Smooth muscle cell (in vitro differentiated cells): ENCODE data around the gene SCN3A. TPM values are rescaled to one million over a fixed set of nuclear protein-coding genes. Genes with fewer than 3 reads are reported as not detected.

Experiments used
- DNase-seq: peaks from one replicate; lab custom pipeline; 2025; ENCODE audit not compliant: unreplicated experiment; lab: John Stamatoyannopoulos, UW
- H2AFZ ChIP-seq: fragments of 200-600 bp; sonication (generic); 2 replicates; pipeline ENCODE4 v1.6.0; 2016; ENCODE audit warnings: antibody characterized with exemption, low read depth, mild to moderate bottlenecking
- H3F3A ChIP-seq: fragments of 200-600 bp; sonication (generic); 2 replicates; pipeline ENCODE4 v1.6.0; 2017; ENCODE audit warnings: antibody characterized with exemption, low read depth
- H3K27ac ChIP-seq: fragments of 200-600 bp; sonication (generic); 2 replicates; pipeline ENCODE4 v1.5.1; 2016; ENCODE audit warnings: low read depth, mild to moderate bottlenecking
- H3K27me3 ChIP-seq: fragments of 200-600 bp; sonication (generic); 2 replicates; pipeline ENCODE4 v1.6.1; 2016; ENCODE audit warnings: low read depth, mild to moderate bottlenecking
- H3K36me3 ChIP-seq: fragments of 200-600 bp; sonication (generic); 2 replicates; pipeline ENCODE4 v1.5.1; 2016; ENCODE audit warnings: low read depth
- H3K4me1 ChIP-seq: fragments of 200-600 bp; sonication (generic); 2 replicates; pipeline ENCODE4 v1.5.1; 2016; ENCODE audit warnings: low read depth
- H3K4me2 ChIP-seq: fragments of 200-600 bp; sonication (generic); 2 replicates; pipeline ENCODE4 v1.6.0; 2016; ENCODE audit warnings: mild to moderate bottlenecking
- H3K4me3 ChIP-seq: fragments of 200-600 bp; sonication (generic); 2 replicates; pipeline ENCODE4 v1.5.1; 2016; ENCODE audit warnings: mild to moderate bottlenecking
- H3K79me2 ChIP-seq: fragments of 200-600 bp; sonication (generic); 2 replicates; pipeline ENCODE4 v1.6.0; 2016; ENCODE audit warnings: low read depth, mild to moderate bottlenecking
- H3K9ac ChIP-seq: fragments of 200-600 bp; sonication (generic); 2 replicates; pipeline ENCODE4 v1.6.0; 2016; ENCODE audit warnings: low read depth
- H3K9me3 ChIP-seq: fragments of 200-600 bp; sonication (generic); replicated peaks from 2 replicates; pipeline ENCODE4 v1.5.1; 2016; ENCODE audit warnings: low read depth
- H4K20me1 ChIP-seq: fragments of 200-600 bp; sonication (generic); 2 replicates; pipeline ENCODE4 v1.6.0; 2016; ENCODE audit warnings: low read depth
- CTCF ChIP-seq: fragments of 200-600 bp; sonication (generic); IDR thresholded peaks from 2 replicates; pipeline ENCODE4 v1.5.1; 2017; ENCODE audit warnings: borderline replicate concordance, mild to moderate bottlenecking, antibody characterized with exemption; ENCODE audit not compliant: insufficient read depth, poor library complexity, severe bottlenecking
- WGBS: methylation state at CpG from one replicate; pipeline ENCODE4 v1.1.7; 2016; ENCODE audit warnings: low lambda C conversion rate; 5-methylcytosine and 5-hydroxymethylcytosine counted together
- polyA plus RNA-seq: library from polyadenylated mRNA; unstranded; fragments of >200 nt; fragmentation: Nextera tagmentation; extraction: Ambion mirVana; gene quantifications from 2 replicates; pipeline ENCODE4 v1.2.1, GENCODE V29; 2016
- total RNA-seq: library from RNA; depleted of rRNA; stranded (reverse); fragments of >200 nt; gene quantifications from 2 replicates; pipeline ENCODE4 v1.2.3, GENCODE V29; 2014

The SCN3A gene
- total and polyA plus RNA-seq, 2 experiments from 2014 or later, result not detected

GRCh38 chr2:165185633-165186032 is 18.2 kb downstream of the SCN3A start:
- no peaks in the 10 kb centered on the region for H3K36me3 ChIP-seq
- DNase-seq, result no peak
- H3K27ac ChIP-seq, result no peak overlapping the region
- no peaks in the 10 kb centered on the region for H4K20me1 ChIP-seq
- no peaks in the 10 kb centered on the region for H3K9me3 ChIP-seq
- no peaks in the 10 kb centered on the region for H3K79me2 ChIP-seq
- no peak overlapping the region for H3K4me3 ChIP-seq
- TF ChIP-seq CTCF, result no peak
- no peaks in the 10 kb centered on the region for H3K27me3 ChIP-seq
- no peak overlapping the region for H2AFZ ChIP-seq
- no peak overlapping the region for H3K4me2 ChIP-seq
- H3F3A ChIP-seq, result no peaks in the 10 kb centered on the region
- 96% methylated on average over 3 of the region's 3 CpGs for WGBS
- H3K4me1 ChIP-seq, result no peaks in the 10 kb centered on the region
- H3K9ac ChIP-seq, result no peak overlapping the region

GRCh38 chr2:165182029-165182428 is 21.8 kb downstream of the SCN3A start:
- Histone ChIP-seq H3K79me2 (no peaks in the 10 kb centered on the region), H3K4me1 (no peaks in the 10 kb centered on the region), H3K9ac (no peak overlapping the region), H3F3A (no peaks in the 10 kb centered on the region), H3K27ac (no peak overlapping the region), H3K36me3 (no peaks in the 10 kb centered on the region), H3K9me3 (no peaks in the 10 kb centered on the region), H3K27me3 (no peaks in the 10 kb centered on the region), H3K4me2 (no peak overlapping the region), H4K20me1 (no peaks in the 10 kb centered on the region), H2AFZ (no peak overlapping the region), H3K4me3 (no peak overlapping the region)
- WGBS, result 84% methylated on average over 2 of the region's 2 CpGs
- DNase-seq, result no peak
- TF ChIP-seq CTCF, result no peak

GRCh38 chr2:165176780-165177179 is 27.1 kb downstream of the SCN3A start:
- H4K20me1 ChIP-seq, result no peaks in the 10 kb centered on the region
- no peaks in the 10 kb centered on the region for H3K9me3 ChIP-seq
- DNase-seq, result no peak
- H3K4me1 ChIP-seq, result no peaks in the 10 kb centered on the region
- H2AFZ ChIP-seq, result no peak overlapping the region
- no peak overlapping the region for H3K27ac ChIP-seq
- no peaks in the 10 kb centered on the region for H3K79me2 ChIP-seq
- no peak overlapping the region for H3K4me2 ChIP-seq
- no peak for TF ChIP-seq CTCF
- H3K9ac ChIP-seq, result no peak overlapping the region
- 86% methylated on average over 2 of the region's 2 CpGs for WGBS
- no peaks in the 10 kb centered on the region for H3K36me3 ChIP-seq
- H3K27me3 ChIP-seq, result no peaks in the 10 kb centered on the region
- H3K4me3 ChIP-seq, result no peak overlapping the region
- H3F3A ChIP-seq, result no peaks in the 10 kb centered on the region

- H3K4me2 ChIP-seq, result no peak overlapping the region
- H3K27me3 ChIP-seq, result no peaks in the 10 kb centered on the region
- H3K9me3 ChIP-seq, result no peaks in the 10 kb centered on the region
- H4K20me1 ChIP-seq, result no peaks in the 10 kb centered on the region
- H3K27ac ChIP-seq, result no peak overlapping the region
- H2AFZ ChIP-seq, result no peak overlapping the region
- no peaks in the 10 kb centered on the region for H3F3A ChIP-seq
- H3K79me2 ChIP-seq, result no peaks in the 10 kb centered on the region
- 63% methylated on average over 1 of the region's 1 CpG for WGBS
- no peak overlapping the region for H3K4me3 ChIP-seq
- H3K36me3 ChIP-seq, result no peaks in the 10 kb centered on the region
- DNase-seq, result no peak
- H3K4me1 ChIP-seq, result no peaks in the 10 kb centered on the region
- no peak for TF ChIP-seq CTCF
- no peak overlapping the region for H3K9ac ChIP-seq
Observed at GRCh38 chr2:165173215-165173614, 30.6 kb downstream of the SCN3A start.
